Hepatocyte (in vitro differentiated cells): ENCODE results near the gene OTUD4. TPM values are rescaled to one million over a fixed set of nuclear protein-coding genes. Genes with fewer than 3 reads are reported as not detected.

Experiments used
- DNase-seq: peaks from one replicate; pipeline ENCODE4 v3.0.0-alpha.2; 2016; ENCODE audit warnings: low spot score
- H2AFZ ChIP-seq: fragments of 200-600 bp; sonication (generic); 2 replicates; pipeline ENCODE4 v1.6.0; 2016; ENCODE audit warnings: antibody characterized with exemption, mild to moderate bottlenecking
- H3K27ac ChIP-seq: fragments of 200-600 bp; sonication (generic); 2 replicates; pipeline ENCODE4 v1.5.1; 2016; ENCODE audit warnings: mild to moderate bottlenecking
- H3K27me3 ChIP-seq: fragments of 200-600 bp; sonication (generic); 2 replicates; pipeline ENCODE4 v1.6.1; 2016
- H3K36me3 ChIP-seq: fragments of 200-600 bp; sonication (generic); replicated peaks from 2 replicates; pipeline ENCODE4 v1.5.1; 2016; ENCODE audit warnings: low read depth; ENCODE audit not compliant: insufficient read depth
- H3K4me1 ChIP-seq: fragments of 200-600 bp; sonication (generic); 2 replicates; pipeline ENCODE4 v1.5.1; 2016; ENCODE audit warnings: mild to moderate bottlenecking, moderate library complexity; ENCODE audit not compliant: insufficient read depth
- H3K4me2 ChIP-seq: fragments of 200-600 bp; sonication (generic); 2 replicates; pipeline ENCODE4 v1.6.0; 2016
- H3K4me3 ChIP-seq: fragments of 200-600 bp; sonication (generic); 2 replicates; pipeline ENCODE4 v1.5.1; 2016; ENCODE audit warnings: mild to moderate bottlenecking
- H3K79me2 ChIP-seq: fragments of 200-600 bp; sonication (generic); 2 replicates; pipeline ENCODE4 v1.6.0; 2017; ENCODE audit warnings: mild to moderate bottlenecking
- H3K9me2 ChIP-seq: fragments of 200-600 bp; sonication (generic); replicated peaks from 2 replicates; pipeline ENCODE4 v1.6.0; 2017; ENCODE audit warnings: mild to moderate bottlenecking; ENCODE audit not compliant: insufficient read depth
- H3K9me3 ChIP-seq: fragments of 200-600 bp; sonication (generic); 2 replicates; pipeline ENCODE4 v1.5.1; 2016; ENCODE audit warnings: low read depth, mild to moderate bottlenecking
- H4K20me1 ChIP-seq: fragments of 200-600 bp; sonication (generic); 2 replicates; pipeline ENCODE4 v1.6.0; 2016; ENCODE audit warnings: mild to moderate bottlenecking; ENCODE audit not compliant: insufficient read depth, poor library complexity, severe bottlenecking
- CTCF ChIP-seq: fragments of 200-600 bp; sonication (generic); IDR thresholded peaks from 2 replicates; pipeline ENCODE4 v1.5.1; 2016; ENCODE audit warnings: antibody characterized with exemption, mild to moderate bottlenecking; ENCODE audit not compliant: poor library complexity
- EZH2 ChIP-seq: fragments of 200-600 bp; sonication (generic); IDR thresholded peaks from 2 replicates; pipeline ENCODE4 v1.6.1; 2016; ENCODE audit warnings: antibody characterized with exemption, mild to moderate bottlenecking, borderline replicate concordance
- EZH2phosphoT487 ChIP-seq: fragments of 200-600 bp; sonication (generic); IDR thresholded peaks from one replicate; pipeline ENCODE4 v1.6.1; 2018; ENCODE audit warnings: antibody characterized with exemption, mild to moderate bottlenecking, low read depth, moderate library complexity; ENCODE audit not compliant: unreplicated experiment, severe bottlenecking
- WGBS: methylation state at CpG from one replicate; pipeline ENCODE4 v1.1.6; 2016; ENCODE audit warnings: low lambda C conversion rate; ENCODE audit errors: missing lambda C conversion rate; 5-methylcytosine and 5-hydroxymethylcytosine counted together
- polyA plus RNA-seq: library from polyadenylated mRNA; unstranded; fragments of >200 nt; fragmentation: Nextera tagmentation; extraction: Ambion mirVana; gene quantifications from 2 replicates; pipeline ENCODE4 v1.2.1, GENCODE V29; 2016
- total RNA-seq: library from RNA; depleted of rRNA; stranded (reverse); fragments of >200 nt; gene quantifications from 2 replicates; pipeline ENCODE4 v1.2.3, GENCODE V29; 2014

The OTUD4 gene
- total and polyA plus RNA-seq, 2 experiments from 2014 or later = 12.9 to 23.9 TPM

GRCh38 chr4:145168581-145169187 lies 11.7 kb downstream of the OTUD4 start:
- Histone ChIP-seq H3K27me3 (no peaks in the 10 kb centered on the region), H3K9me2 (no peaks in the 10 kb centered on the region), H3K9me3 (no peaks in the 10 kb centered on the region), H4K20me1 (no peaks in the 10 kb centered on the region), H3K36me3 (peaks cover 4% of the 10 kb centered on the region), H3K27ac (no peak overlapping the region), H3K4me2 (no peak overlapping the region), H2AFZ (no peak overlapping the region), H3K79me2 (peaks cover 59% of the 10 kb centered on the region), H3K4me3 (no peak overlapping the region), H3K4me1 (no peaks in the 10 kb centered on the region)
- TF ChIP-seq EZH2phosphoT487 = no peak
- TF ChIP-seq EZH2 = no peak
- no peak for TF ChIP-seq CTCF
- WGBS = 99% methylated on average over 2 of the region's 2 CpGs
- no peak for DNase-seq

GRCh38 chr4:145167887-145168286 lies 12.5 kb downstream of the OTUD4 start:
- Histone ChIP-seq H3K36me3 (peaks cover 4% of the 10 kb centered on the region), H3K4me3 (no peak overlapping the region), H3K27ac (no peak overlapping the region), H3K79me2 (peaks cover 56% of the 10 kb centered on the region), H3K9me3 (no peaks in the 10 kb centered on the region), H3K4me1 (no peaks in the 10 kb centered on the region), H3K27me3 (no peaks in the 10 kb centered on the region), H4K20me1 (no peaks in the 10 kb centered on the region), H2AFZ (no peak overlapping the region), H3K9me2 (no peaks in the 10 kb centered on the region), H3K4me2 (no peak overlapping the region)
- WGBS = 96% methylated on average over 2 of the region's 2 CpGs
- TF ChIP-seq CTCF = no peak
- no peak for TF ChIP-seq EZH2phosphoT487
- no peak for TF ChIP-seq EZH2
- no peak for DNase-seq

- DNase-seq = no peak
- H4K20me1 ChIP-seq = no peaks in the 10 kb centered on the region
- TF ChIP-seq CTCF (no peak), EZH2 (no peak), EZH2phosphoT487 (no peak)
Observed at GRCh38 chr4:145161549-145161948, 18.8 kb downstream of the OTUD4 start.

More at GRCh38 chr4:145161549-145161948, 18.8 kb downstream of the OTUD4 start:
- no peak overlapping the region for H3K4me2 ChIP-seq
- H3K4me3 ChIP-seq = no peak overlapping the region
- no peak overlapping the region for H2AFZ ChIP-seq
- no peaks in the 10 kb centered on the region for H3K36me3 ChIP-seq
- peaks cover 18% of the 10 kb centered on the region for H3K79me2 ChIP-seq
- H3K27ac ChIP-seq = no peak overlapping the region
- WGBS = 38% methylated on average over 2 of the region's 2 CpGs
- no peaks in the 10 kb centered on the region for H3K9me3 ChIP-seq
- no peaks in the 10 kb centered on the region for H3K9me2 ChIP-seq
- no peaks in the 10 kb centered on the region for H3K27me3 ChIP-seq
- no peaks in the 10 kb centered on the region for H3K4me1 ChIP-seq
